ENCODE results near the gene CCDC187. TPM values are rescaled to one million over a fixed set of nuclear protein-coding genes. Genes with fewer than 3 reads are reported as not detected.
A peak's percentile ranks its signal among the peaks of the same experiment; 100 is the strongest.
"Not testable (repeated sequence)": the region's sequence is repeated elsewhere in the genome, so short reads cannot be mapped to it uniquely, and the experiment has no call there.

CCDC187 gene
- total RNA-seq, 1 experiment from 2014 or later: not detected

DNA sequence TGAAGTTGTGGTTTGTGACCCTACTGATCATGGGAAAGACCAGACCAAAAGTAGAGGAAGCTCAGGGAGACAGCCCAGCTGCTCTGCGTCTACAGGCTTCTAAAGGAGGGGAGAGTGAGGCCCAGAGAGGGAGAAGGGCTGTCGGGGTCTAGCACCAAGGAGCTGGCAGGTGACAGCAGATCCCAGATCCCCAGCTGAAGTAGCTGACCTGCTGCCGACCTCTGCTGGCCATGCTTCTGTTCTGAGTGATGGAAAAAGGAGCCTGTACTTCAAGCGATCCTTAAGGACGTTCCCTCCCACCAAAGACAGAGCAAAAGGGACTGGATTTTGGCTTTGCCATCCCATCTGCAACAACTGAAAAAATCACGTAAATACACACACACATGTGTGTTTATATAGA is 35.6 kb downstream of the CCDC187 start:
- Mint-ChIP-seq H3K4me3 (ENCODE audit: unreplicated experiment) (no peak overlapping the region), H3K9me3 (ENCODE audit: unreplicated experiment) (no peaks in the 10 kb centered on the region), H3K4me1 (ENCODE audit: insufficient read depth, unreplicated experiment) (no peaks in the 10 kb centered on the region), H3K27ac (ENCODE audit: low read depth, unreplicated experiment) (no peak overlapping the region), H3K27me3 (ENCODE audit: insufficient read depth, unreplicated experiment) (peaks cover 43% of the 10 kb centered on the region), H3K36me3 (ENCODE audit: insufficient read depth, unreplicated experiment) (no peaks in the 10 kb centered on the region)
- ChIA-PET CTCF (interaction anchor here (0.7 to 1.3 kb wide), 2 partner anchors 30 to 97 kb away, joined by 3 read pairs; no protein-coding TSS in a partner anchor), POLR2A (no interaction called here)
- peak; percentile 6 for TF ChIP-seq CTCF (IDR thresholded peaks at IDR 0.05; ENCODE audit: unreplicated experiment)
- intact Hi-C loops (cut with micrococcal nuclease): no loop called here
- BruUV-seq (replicated peaks): no TSS peak
- peak; percentile 13 for DNase-seq (ENCODE audit: unreplicated experiment)

- no peak overlapping the region for H3K27ac Mint-ChIP-seq (ENCODE audit: low read depth, unreplicated experiment)
- peak; percentile 59 for DNase-seq (ENCODE audit: unreplicated experiment)
- peaks cover 43% of the 10 kb centered on the region for H3K27me3 Mint-ChIP-seq (ENCODE audit: insufficient read depth, unreplicated experiment)
- no peaks in the 10 kb centered on the region for H3K4me1 Mint-ChIP-seq (ENCODE audit: insufficient read depth, unreplicated experiment)
- H3K36me3 Mint-ChIP-seq (ENCODE audit: insufficient read depth, unreplicated experiment): no peaks in the 10 kb centered on the region
- POLR2A ChIA-PET: no interaction called here
- intact Hi-C loops (cut with micrococcal nuclease): no loop called here
- CTCF ChIA-PET: interaction anchor here (0.7 to 1.3 kb wide), 3 partner anchors 18 to 97 kb away, joined by 3 to 4 read pairs (median 3); no protein-coding TSS in a partner anchor
- BruUV-seq (replicated peaks): no TSS peak
- H3K9me3 Mint-ChIP-seq (ENCODE audit: unreplicated experiment): no peaks in the 10 kb centered on the region
- TF ChIP-seq CTCF (IDR thresholded peaks at IDR 0.05; ENCODE audit: unreplicated experiment): no peak
- peak overlapping the region; percentile 43 for H3K4me3 Mint-ChIP-seq (ENCODE audit: unreplicated experiment)
Observed at GRCh38 chr9:136267261-136268111, 36.4 kb downstream of the CCDC187 start.

- H3K4me3 Mint-ChIP-seq (ENCODE audit: unreplicated experiment): peak overlapping the region; percentile 43
- DNase-seq (ENCODE audit: unreplicated experiment); H3K27ac Mint-ChIP-seq (ENCODE audit: low read depth, unreplicated experiment); H3K9me3 Mint-ChIP-seq (ENCODE audit: unreplicated experiment); intact Hi-C loops (cut with micrococcal nuclease); POLR2A ChIA-PET; BruUV-seq (replicated peaks); H3K4me1 Mint-ChIP-seq (ENCODE audit: insufficient read depth, unreplicated experiment); H3K36me3 Mint-ChIP-seq (ENCODE audit: insufficient read depth, unreplicated experiment): not testable (repeated sequence)
- CTCF ChIA-PET: interaction anchor here (0.6 kb wide), 1 partner anchor 15 kb away, joined by 3 read pairs; no protein-coding TSS in a partner anchor
- H3K27me3 Mint-ChIP-seq (ENCODE audit: insufficient read depth, unreplicated experiment): peaks cover 35% of the 10 kb centered on the region
Observed at GRCh38 chr9:136266641-136267040, 37.3 kb downstream of the CCDC187 start.

GRCh38 chr9:136265561-136266355 is 38.1 kb downstream of the CCDC187 start:
- no peak for DNase-seq (ENCODE audit: unreplicated experiment)
- no peaks in the 10 kb centered on the region for H3K36me3 Mint-ChIP-seq (ENCODE audit: insufficient read depth, unreplicated experiment)
- TF ChIP-seq CTCF (IDR thresholded peaks at IDR 0.05; ENCODE audit: unreplicated experiment): no peak
- ChIA-PET CTCF (interaction anchor here (0.6 kb wide), 2 partner anchors 9 to 16 kb away, joined by 3 read pairs; no protein-coding TSS in a partner anchor), POLR2A (no interaction called here)
- intact Hi-C loops (cut with micrococcal nuclease): no loop called here
- peaks cover 26% of the 10 kb centered on the region for H3K27me3 Mint-ChIP-seq (ENCODE audit: insufficient read depth, unreplicated experiment)
- H3K4me3 Mint-ChIP-seq (ENCODE audit: unreplicated experiment): no peak overlapping the region
- no peaks in the 10 kb centered on the region for H3K4me1 Mint-ChIP-seq (ENCODE audit: insufficient read depth, unreplicated experiment)
- BruUV-seq (replicated peaks): no TSS peak
- H3K27ac Mint-ChIP-seq (ENCODE audit: low read depth, unreplicated experiment): no peak overlapping the region
- no peaks in the 10 kb centered on the region for H3K9me3 Mint-ChIP-seq (ENCODE audit: unreplicated experiment)

All from MCF 10A (cell line).